WERI-Rb-1 (cell line): Measurements from ENCODE around the gene RNF133.

Source experiments
- DNase-seq: peaks from one replicate; pipeline ENCODE4 v3.0.0-alpha.2; 2020
- H3K27ac ChIP-seq: fragments of 250-450 bp; sonication (Bioruptor Pico); 2 replicates; pipeline ENCODE4 v1.5.1; 2020; ENCODE audit warnings: mild to moderate bottlenecking, moderate library complexity
- H3K27me3 ChIP-seq: fragments of 250-450 bp; sonication (Bioruptor Pico); 2 replicates; pipeline ENCODE4 v1.5.1; 2021; ENCODE audit warnings: mild to moderate bottlenecking, low read depth, moderate library complexity; ENCODE audit not compliant: insufficient read depth, severe bottlenecking
- H3K36me3 ChIP-seq: fragments of 250-450 bp; sonication (Bioruptor Pico); 2 replicates; pipeline ENCODE4 v1.5.1; 2020; ENCODE audit warnings: mild to moderate bottlenecking, moderate library complexity
- H3K4me3 ChIP-seq: 2 replicates; pipeline ENCODE4 v1.5.1; 2011; ENCODE audit warnings: low read depth, mild to moderate bottlenecking, control low read depth, low read length
- H3K9me3 ChIP-seq: fragments of 250-450 bp; sonication (Bioruptor Pico); 2 replicates; pipeline ENCODE4 v1.5.1; 2021; ENCODE audit warnings: mild to moderate bottlenecking, moderate library complexity; ENCODE audit not compliant: severe bottlenecking
- CTCF ChIP-seq: IDR thresholded peaks from 2 replicates; pipeline ENCODE4 v1.5.1; 2011; ENCODE audit warnings: low read depth, mild to moderate bottlenecking, control low read depth, inconsistent platforms, low read length

RNF133 gene

DNA sequence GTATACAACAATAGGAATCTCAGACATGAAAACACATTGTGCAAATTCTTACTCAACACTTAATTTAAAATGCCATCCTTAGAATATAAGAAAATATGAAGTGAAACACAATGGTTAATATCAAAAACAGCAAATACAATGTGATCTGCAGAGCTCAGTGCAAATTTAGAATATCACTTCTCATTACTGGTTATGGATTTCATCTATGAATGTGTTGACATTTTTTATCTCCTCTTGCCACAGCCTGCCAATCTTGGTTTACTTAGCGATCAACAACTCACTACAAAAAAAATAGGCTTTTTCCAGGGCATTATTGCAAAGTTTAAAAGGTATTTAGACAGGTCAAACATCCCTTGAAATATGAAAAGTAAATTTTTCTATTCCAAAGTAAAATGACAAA is 28.8 kb upstream of the RNF133 start:
- H3K27ac ChIP-seq, result no peak overlapping the region
- H3K27me3 ChIP-seq, result no peaks in the 10 kb centered on the region
- DNase-seq, result no peak
- no peak for TF ChIP-seq CTCF
- H3K9me3 ChIP-seq, result no peaks in the 10 kb centered on the region
- H3K36me3 ChIP-seq, result no peaks in the 10 kb centered on the region
- H3K4me3 ChIP-seq, result no peak overlapping the region

DNA sequence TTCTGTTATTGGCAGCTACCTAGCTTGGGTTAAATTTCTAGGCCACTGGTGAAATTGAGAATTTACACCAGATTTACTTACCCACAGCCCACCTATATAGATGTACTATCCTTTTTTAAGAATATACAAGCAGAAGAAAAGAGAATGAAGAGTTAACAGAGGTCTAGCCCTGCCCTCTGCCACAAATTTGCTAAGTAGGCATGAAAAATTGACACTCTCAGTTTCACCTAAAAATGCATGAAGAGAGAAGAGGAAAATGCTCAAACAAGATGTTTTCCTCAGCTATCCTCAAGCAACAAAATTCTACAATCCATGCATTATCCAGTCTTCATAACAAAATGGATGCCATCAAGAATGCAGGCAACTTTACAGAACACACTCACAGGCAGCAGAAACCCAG is 28.4 kb upstream of the RNF133 start:
- no peak overlapping the region for H3K4me3 ChIP-seq
- no peak for DNase-seq
- no peaks in the 10 kb centered on the region for H3K36me3 ChIP-seq
- no peak overlapping the region for H3K27ac ChIP-seq
- H3K9me3 ChIP-seq, result no peaks in the 10 kb centered on the region
- TF ChIP-seq CTCF, result no peak
- H3K27me3 ChIP-seq, result no peaks in the 10 kb centered on the region

DNA sequence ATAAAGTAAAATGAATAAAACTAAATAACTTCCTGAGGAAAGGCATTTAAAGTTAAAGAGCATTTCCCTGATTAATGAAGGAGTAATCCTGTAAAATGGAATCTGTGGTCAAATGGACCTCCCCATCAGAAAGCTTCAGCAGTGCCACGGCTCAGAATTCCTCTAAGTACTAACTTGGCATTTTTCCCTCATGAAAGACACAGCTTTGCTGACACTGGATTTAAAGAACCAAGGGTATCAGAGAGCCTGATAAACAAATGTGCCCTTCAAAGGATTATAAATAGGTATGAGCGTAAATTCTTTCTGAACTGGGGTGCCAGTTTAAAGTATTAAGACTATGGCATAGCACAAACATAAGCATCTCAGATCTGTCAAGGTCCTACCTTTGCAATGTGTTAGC is 28.0 kb upstream of the RNF133 start:
- DNase-seq, result no peak
- Histone ChIP-seq H3K36me3 (no peaks in the 10 kb centered on the region), H3K9me3 (no peaks in the 10 kb centered on the region), H3K27me3 (no peaks in the 10 kb centered on the region), H3K4me3 (no peak overlapping the region), H3K27ac (no peak overlapping the region)
- no peak for TF ChIP-seq CTCF

DNA sequence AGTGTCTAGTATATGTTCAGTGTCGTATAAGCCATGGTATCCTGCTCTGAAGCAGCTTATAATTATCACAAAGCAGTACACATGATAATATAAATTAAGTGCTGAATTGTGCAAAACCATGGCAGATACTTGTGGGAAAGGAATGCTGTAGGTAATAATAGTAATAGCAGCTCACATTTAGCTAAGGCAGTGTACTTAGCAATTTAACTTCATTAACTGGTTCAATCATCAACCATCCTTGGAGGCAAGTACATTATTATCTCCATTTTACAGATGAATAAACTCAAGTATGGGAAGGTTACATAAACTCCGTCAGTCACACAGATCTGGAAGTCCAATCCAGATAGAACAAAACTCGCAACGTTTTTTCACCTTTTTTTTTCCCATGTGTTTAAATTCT is 25.4 kb upstream of the RNF133 start:
- no peaks in the 10 kb centered on the region for H3K9me3 ChIP-seq

GRCh38 chr7:122719010-122719578 is 20.2 kb upstream of the RNF133 start:
- Histone ChIP-seq H3K9me3 (no peaks in the 10 kb centered on the region), H3K27me3 (no peaks in the 10 kb centered on the region), H3K27ac (no peak overlapping the region), H3K36me3 (no peaks in the 10 kb centered on the region), H3K4me3 (no peak overlapping the region)
- DNase-seq, result no peak
- TF ChIP-seq CTCF, result no peak

More for the DNA sequence above, 25.4 kb upstream of the RNF133 start:
- no peak for DNase-seq
- no peak overlapping the region for H3K4me3 ChIP-seq
- H3K36me3 ChIP-seq, result no peaks in the 10 kb centered on the region
- H3K27me3 ChIP-seq, result no peaks in the 10 kb centered on the region
- no peak for TF ChIP-seq CTCF
- H3K27ac ChIP-seq, result no peak overlapping the region
